Measurements from ENCODE around the gene CTPS2.
A peak's percentile ranks its signal among the peaks of the same experiment; 100 is the strongest.
"Not testable (repeated sequence)": the region's sequence is repeated elsewhere in the genome, so short reads cannot be mapped to it uniquely, and the experiment has no call there.

CTPS2 gene, protein sequence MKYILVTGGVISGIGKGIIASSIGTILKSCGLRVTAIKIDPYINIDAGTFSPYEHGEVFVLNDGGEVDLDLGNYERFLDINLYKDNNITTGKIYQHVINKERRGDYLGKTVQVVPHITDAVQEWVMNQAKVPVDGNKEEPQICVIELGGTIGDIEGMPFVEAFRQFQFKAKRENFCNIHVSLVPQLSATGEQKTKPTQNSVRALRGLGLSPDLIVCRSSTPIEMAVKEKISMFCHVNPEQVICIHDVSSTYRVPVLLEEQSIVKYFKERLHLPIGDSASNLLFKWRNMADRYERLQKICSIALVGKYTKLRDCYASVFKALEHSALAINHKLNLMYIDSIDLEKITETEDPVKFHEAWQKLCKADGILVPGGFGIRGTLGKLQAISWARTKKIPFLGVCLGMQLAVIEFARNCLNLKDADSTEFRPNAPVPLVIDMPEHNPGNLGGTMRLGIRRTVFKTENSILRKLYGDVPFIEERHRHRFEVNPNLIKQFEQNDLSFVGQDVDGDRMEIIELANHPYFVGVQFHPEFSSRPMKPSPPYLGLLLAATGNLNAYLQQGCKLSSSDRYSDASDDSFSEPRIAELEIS

DNA sequence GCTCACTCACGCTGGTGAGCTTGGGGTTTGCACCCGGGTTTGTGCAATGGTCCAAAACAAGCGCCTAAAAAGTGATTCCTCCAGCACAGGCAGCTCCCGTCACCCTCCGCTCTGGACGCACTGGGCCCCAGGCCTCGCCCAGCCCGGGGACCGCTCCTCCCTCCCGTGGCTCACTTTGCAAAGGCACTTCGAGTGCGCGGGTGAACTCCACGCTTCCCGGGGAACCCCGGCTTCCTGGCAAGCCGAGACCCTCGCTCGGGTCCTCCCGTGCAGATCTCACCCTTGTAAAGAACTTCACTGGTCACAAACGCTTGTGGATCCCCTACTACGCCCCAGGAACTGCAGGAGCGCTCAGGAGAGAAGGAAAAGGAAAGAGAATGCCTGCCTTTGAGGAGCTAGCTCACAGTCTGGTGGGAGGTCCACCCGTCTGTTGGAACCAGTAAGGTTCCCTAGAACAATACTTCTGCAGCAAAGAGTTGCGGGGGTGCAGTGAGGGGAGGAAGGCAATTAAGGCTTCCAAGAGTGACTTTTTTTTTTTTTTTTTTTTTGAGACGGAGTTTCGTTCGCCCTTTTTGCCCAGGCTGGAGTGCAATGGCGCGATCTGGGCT, at the start of gene CTPS2:
CTPS2 (minus strand) TSS at position 122 of the 608 bp plus-strand sequence. CDS start 9,767 bp downstream, outside the sequence.
- peak; percentile 22 for DNase-seq

- DNase-seq: not testable (repeated sequence)
Measured at GRCh38 chrX:16761500-16761899, 49.0 kb upstream of the CTPS2 start.

DNA sequence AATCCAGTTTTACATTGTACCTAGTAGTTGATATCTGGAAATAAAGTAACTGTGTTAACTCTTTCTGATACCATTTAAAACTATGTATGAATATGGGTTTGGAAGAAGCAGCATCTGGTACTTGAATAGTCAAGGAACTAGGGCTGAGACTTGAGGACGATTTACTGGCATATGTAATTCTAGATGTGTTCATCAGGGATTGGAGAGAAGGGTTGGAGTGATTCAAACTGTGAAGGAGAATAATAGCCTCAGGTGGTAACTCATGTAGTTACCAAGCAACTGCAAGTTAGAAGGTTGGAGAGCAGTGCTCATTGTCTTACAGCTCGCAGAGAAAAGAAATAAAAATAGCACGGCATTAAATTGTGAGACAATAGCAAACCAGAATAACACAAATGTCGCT, 44.3 kb upstream of the CTPS2 start:
- DNase-seq: no peak

- no peak for DNase-seq
Measured at GRCh38 chrX:16754019-16754418, 41.5 kb upstream of the CTPS2 start.

- DNase-seq: no peak
Measured at GRCh38 chrX:16750136-16750535, 37.7 kb upstream of the CTPS2 start.

GRCh38 chrX:16748425-16748824, 36.0 kb upstream of the CTPS2 start:
- no peak for DNase-seq

GRCh38 chrX:16745659-16746058, 33.2 kb upstream of the CTPS2 start:
- no peak for DNase-seq

DNA sequence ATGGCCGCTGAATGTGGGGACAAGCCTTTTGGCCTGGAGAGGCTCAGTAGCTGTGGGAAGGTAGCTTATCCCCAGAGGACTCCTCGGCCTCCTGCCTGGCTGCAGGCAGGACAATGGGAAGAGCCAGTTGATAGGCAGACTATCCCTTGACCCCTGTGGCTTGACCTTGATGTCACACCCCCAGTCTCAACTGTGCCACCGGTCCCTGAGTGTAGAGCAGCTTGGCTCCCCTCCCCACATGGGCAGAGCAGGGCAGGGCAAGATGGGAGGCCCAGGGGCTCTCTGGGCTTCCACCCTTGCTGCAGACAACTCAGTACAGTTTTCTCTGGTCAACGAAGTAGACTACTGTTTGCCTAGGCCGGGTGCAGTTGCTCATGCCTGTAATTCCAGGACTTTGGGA, 32.6 kb upstream of the CTPS2 start:
- DNase-seq: no peak

DNA sequence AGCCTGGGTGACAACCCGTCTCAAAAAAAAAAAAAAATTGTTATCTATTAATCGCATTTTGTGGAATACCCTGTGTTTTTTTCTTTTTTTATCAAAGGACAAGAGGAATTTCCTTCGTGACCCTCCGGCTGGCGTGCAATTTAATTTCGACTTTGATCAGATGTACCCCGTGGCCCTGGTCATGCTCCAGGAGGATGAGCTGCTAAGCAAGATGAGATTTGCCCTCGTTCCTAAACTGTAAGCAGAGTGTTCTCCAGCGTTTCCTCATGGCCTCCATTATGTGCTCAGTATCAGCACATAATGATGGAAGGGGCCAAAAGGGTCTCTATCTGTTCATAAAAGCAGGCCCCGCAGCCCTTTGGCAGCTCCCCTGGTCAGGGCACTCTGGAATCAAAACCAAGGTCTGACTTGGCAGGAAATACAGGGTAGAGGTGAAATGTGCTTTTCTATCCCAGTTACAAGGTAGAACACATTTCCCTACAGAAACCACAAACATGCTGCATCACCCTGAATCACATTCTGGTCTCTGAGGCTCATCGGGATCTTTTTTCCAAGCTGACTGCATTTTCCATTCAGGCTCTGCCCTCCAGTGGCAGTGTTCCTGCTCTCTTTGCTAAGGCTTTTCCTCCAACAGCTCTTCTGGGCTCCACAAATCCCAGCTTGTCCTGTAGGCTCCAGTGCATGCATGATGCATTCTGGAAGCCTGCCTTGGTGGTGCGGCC, 31.3 kb upstream of the CTPS2 start:
- no peak for DNase-seq

DNA sequence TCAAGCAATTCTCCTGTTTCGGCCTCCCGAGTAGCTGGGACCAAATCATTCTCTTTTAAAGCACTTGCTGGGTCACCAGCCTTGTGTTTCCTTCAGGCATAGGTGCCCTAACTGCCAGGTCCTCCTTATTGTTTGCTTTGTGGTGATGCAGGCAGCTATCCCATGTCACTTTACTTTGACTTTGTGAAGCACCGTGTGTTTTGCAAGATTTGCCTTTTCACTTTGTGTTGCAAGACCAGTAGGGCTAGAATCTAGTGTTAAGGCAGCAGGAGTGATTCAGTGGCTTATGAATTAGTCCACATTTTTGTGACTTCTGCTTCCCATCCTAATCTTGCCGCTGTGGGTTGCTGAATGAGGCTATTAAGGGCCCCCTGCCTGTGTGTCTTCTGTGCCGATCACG, 27.1 kb upstream of the CTPS2 start:
- no peak for DNase-seq

GRCh38 chrX:16737024-16737423, 24.6 kb upstream of the CTPS2 start:
- DNase-seq: no peak

DNA sequence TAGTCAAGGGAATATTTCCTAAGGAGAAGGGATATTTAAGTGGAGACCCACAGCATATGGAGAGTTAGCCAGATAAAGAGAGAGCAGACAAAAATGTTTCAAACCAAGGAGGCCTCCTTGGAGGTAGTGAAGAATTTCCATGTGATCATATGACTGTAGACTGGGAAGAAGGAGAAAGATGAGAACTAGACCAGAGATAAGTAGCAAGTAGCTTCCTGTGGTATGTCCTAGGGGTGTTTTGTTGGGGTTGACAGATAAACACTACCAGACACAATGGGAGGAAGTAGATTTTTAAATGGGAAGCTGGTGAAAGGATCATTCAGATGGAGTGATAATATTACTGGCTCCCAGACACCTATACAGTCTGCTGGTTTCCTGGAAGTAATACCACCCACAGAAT, 20.5 kb upstream of the CTPS2 start:
- DNase-seq: no peak

DNA sequence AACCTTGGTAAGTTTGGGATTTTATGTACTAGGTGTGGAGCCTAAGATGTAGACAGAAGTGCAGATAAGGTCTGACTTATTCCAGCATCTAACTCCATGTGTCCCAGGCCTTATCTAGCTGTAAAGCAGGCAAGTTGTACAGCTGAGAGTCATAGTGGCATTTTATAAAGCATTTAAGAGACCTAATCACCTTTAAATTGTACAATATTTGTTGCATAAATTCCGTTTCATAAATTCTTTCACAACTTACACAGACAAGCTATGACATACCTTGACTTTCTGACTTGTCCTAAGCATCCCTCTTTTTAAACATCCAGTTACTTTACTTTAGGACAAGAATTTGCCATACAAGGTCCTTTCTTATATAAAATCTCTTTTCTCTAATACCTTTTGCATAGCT, 18.0 kb upstream of the CTPS2 start:
- no peak for DNase-seq

GRCh38 chrX:16727637-16728036, 15.2 kb upstream of the CTPS2 start:
- no peak for DNase-seq

DNA sequence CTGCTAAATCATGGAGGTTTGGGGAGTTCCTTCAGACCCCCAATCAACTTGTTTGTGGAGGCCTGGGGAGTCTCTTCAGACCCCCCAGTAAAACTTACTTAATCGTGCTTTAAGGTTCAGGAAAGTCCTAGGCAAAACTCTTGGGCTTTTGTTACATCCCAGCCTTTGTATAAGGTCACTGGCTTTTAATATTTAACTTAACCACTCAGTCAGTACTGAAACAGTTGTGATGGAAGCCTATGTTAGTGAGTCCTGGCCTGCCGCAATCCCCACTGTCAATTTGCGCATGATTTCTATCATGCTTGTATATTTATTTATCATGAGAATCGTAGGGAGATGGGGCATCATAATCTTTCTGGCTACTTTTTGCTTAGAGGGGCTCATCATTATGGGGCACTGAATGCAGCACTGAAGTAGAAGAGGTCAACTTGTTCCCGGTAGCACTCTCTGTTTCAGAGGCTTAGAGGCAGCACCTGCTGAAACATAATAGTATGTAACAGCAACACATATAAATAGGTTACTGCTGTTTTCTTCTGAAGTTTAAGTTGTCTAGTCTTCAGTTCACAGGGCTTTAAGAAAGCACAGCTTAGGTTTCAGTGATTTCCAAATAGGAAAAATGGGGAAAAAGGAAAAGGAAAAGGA, 14.0 kb upstream of the CTPS2 start:
- DNase-seq: not testable (repeated sequence)

GRCh38 chrX:16725072-16725471, 12.6 kb upstream of the CTPS2 start:
- DNase-seq: no peak

DNA sequence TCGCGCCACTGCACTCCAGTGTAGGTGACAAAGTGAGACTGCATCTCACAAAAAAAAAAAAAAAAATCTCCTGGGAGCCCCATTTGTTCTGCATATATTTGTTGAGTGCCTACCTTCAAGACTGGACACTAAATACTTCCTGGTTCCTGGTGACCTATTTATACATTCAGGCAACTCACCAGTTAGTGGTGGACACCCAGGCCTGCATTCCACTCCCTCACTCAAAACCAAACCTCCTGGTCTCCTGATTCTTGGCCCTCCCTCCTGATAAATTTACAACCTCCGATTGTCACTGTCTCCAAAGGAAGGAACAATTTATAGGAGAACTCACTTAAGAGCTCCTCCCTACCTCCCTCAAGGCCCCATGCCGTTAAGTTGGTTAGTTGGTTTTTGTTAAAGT, 10.0 kb upstream of the CTPS2 start:
- no peak for DNase-seq

- DNase-seq: peak; percentile 91
Measured at GRCh38 chrX:16719334-16720084, 7.0 kb upstream of the CTPS2 start, which contains the start of gene SYAP1. TSS of gene SYAP1 (plus strand) at chrX:16719612. CDS start at chrX:16719725, 113 bp downstream.

DNA sequence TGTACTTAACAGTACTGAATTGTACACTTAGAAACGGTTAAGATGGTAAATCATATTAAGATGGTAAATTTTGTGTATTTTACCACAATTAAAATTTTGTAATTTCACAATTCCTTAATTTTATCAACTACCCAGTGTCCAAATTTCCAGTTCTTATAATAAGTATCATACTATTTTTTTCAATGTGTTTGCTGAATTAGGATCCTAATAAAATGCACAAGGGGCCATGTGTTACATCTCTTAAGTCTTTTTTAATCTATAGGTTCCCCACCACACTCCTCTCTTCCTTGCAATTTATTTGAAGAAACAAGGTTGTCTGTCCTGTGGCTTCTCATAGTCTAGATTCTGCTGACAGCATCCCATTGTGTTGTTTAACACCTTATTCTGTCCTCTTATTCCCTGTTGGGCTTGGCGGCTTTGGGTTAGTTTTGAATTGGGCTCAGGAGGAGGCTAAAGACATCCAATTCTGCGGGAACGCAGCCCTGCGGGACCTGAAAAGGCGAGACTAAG, 6.4 kb upstream of the CTPS2 start:
- DNase-seq: no peak

DNA sequence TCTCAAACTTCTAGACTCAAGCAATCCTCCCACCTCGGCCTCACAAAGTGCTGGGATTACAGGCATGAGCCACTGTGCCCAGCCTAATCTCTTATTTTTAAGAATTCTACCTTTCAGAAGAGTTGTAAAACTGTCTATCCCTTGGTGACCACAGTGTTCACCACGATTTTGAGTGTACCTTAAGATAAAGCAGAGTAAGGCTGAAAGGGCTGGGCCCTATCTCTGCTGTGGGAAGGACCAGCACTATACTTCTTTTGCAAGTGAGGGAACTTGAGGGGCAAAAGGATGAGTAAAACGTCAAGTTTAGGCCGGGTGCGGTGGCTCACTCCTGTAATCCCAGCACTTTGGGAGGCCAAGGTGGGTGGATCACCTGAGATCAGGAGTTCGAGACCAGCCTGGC, 4.0 kb upstream of the CTPS2 start:
- DNase-seq: not testable (repeated sequence)

DNA sequence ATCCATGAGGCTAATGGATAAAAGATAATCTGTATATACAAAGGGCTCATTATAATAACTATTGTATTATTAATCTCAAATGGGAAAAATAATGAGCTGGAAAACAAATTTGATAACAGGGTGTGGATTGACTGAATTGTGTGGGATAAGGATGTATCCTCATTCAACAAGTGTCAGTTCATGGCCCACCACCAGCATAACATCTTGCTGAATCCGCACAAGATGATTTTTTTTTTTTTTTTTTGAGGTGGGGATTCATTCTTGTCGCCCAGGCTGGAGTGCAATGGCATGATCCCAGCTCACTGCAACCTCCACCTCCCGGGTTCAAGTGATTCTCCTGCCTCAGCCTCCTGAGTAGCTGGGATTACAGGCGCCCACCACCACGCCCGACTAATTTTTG, 3.2 kb upstream of the CTPS2 start:
- DNase-seq: not testable (repeated sequence)

- no peak for DNase-seq
Measured at GRCh38 chrX:16714504-16714903, 2.0 kb upstream of the CTPS2 start.

Data from COR-L47 (cell line).